Neural crest cell (in vitro differentiated cells): ENCODE measurements around the gene HPN. TPM values are rescaled to one million over a fixed set of nuclear protein-coding genes. Genes with fewer than 3 reads are reported as not detected.
A peak's percentile ranks its signal among the peaks of the same experiment; 100 is the strongest.
"Not testable (repeated sequence)": the region's sequence is repeated elsewhere in the genome, so short reads cannot be mapped to it uniquely, and the experiment has no call there.

Experiments
- DNase-seq: peaks from one replicate; pipeline ENCODE4 v3.0.0; 2021; ENCODE audit warnings: low read depth, mixed read lengths, low spot score
- H3K27ac Mint-ChIP-seq: one replicate; pipeline ENCODE4 v1.8.0; 2021; ENCODE audit warnings: mild to moderate bottlenecking, mixed read lengths; ENCODE audit not compliant: unreplicated experiment
- H3K27me3 Mint-ChIP-seq: 2 replicates; pipeline ENCODE4 v1.8.0; 2021; ENCODE audit warnings: low read depth, mild to moderate bottlenecking, mixed read lengths
- H3K36me3 Mint-ChIP-seq: 2 replicates; pipeline ENCODE4 v1.8.0; 2021; ENCODE audit warnings: low read depth, mild to moderate bottlenecking, mixed read lengths
- H3K4me1 Mint-ChIP-seq: 2 replicates; pipeline ENCODE4 v1.8.0; 2021; ENCODE audit warnings: mixed read lengths
- H3K4me3 Mint-ChIP-seq: one replicate; pipeline ENCODE4 v1.8.0; 2021; ENCODE audit warnings: mild to moderate bottlenecking, mixed read lengths
- H3K9me3 Mint-ChIP-seq: 2 replicates; pipeline ENCODE4 v1.8.0; 2021; ENCODE audit warnings: mixed read lengths
- total RNA-seq: library from RNA; stranded (reverse); gene quantifications from 2 replicates; pipeline ENCODE4 v1.2.1, GENCODE V29; 2021
- TF ChIP-seq, protein P1 (sequence below): fragments of 200-600 bp; sonication (generic); conservative IDR thresholded peaks from 2 replicates; pipeline ENCODE4 v1.5.0; 2021; ENCODE audit warnings: antibody characterized with exemption, mild to moderate bottlenecking

HPN gene
- total RNA-seq, 1 donor from 2014 or later = 0.26 TPM

- H3K27ac Mint-ChIP-seq = peak overlapping the region; percentile 69
Observed at GRCh38 chr19:35095667-35096368, 54.3 kb downstream of the HPN start.

GRCh38 chr19:35098413-35099049 lies 57.0 kb downstream of the HPN start:
- DNase-seq = no peak
- H3K9me3 Mint-ChIP-seq = no peaks in the 10 kb centered on the region
- no peak overlapping the region for H3K4me3 Mint-ChIP-seq
- TF ChIP-seq, protein P1, sequence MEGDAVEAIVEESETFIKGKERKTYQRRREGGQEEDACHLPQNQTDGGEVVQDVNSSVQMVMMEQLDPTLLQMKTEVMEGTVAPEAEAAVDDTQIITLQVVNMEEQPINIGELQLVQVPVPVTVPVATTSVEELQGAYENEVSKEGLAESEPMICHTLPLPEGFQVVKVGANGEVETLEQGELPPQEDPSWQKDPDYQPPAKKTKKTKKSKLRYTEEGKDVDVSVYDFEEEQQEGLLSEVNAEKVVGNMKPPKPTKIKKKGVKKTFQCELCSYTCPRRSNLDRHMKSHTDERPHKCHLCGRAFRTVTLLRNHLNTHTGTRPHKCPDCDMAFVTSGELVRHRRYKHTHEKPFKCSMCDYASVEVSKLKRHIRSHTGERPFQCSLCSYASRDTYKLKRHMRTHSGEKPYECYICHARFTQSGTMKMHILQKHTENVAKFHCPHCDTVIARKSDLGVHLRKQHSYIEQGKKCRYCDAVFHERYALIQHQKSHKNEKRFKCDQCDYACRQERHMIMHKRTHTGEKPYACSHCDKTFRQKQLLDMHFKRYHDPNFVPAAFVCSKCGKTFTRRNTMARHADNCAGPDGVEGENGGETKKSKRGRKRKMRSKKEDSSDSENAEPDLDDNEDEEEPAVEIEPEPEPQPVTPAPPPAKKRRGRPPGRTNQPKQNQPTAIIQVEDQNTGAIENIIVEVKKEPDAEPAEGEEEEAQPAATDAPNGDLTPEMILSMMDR = no peak
- no peaks in the 10 kb centered on the region for H3K36me3 Mint-ChIP-seq
- H3K4me1 Mint-ChIP-seq = peaks cover 13% of the 10 kb centered on the region
- no peaks in the 10 kb centered on the region for H3K27me3 Mint-ChIP-seq
- no peak overlapping the region for H3K27ac Mint-ChIP-seq

More at GRCh38 chr19:35095667-35096368, 54.3 kb downstream of the HPN start:
- no peaks in the 10 kb centered on the region for H3K9me3 Mint-ChIP-seq
- H3K27me3 Mint-ChIP-seq = no peaks in the 10 kb centered on the region
- TF ChIP-seq, protein P1 = no peak
- no peak for DNase-seq
- H3K36me3 Mint-ChIP-seq = no peaks in the 10 kb centered on the region
- H3K4me3 Mint-ChIP-seq = no peak overlapping the region
- H3K4me1 Mint-ChIP-seq = peaks cover 7% of the 10 kb centered on the region

DNA sequence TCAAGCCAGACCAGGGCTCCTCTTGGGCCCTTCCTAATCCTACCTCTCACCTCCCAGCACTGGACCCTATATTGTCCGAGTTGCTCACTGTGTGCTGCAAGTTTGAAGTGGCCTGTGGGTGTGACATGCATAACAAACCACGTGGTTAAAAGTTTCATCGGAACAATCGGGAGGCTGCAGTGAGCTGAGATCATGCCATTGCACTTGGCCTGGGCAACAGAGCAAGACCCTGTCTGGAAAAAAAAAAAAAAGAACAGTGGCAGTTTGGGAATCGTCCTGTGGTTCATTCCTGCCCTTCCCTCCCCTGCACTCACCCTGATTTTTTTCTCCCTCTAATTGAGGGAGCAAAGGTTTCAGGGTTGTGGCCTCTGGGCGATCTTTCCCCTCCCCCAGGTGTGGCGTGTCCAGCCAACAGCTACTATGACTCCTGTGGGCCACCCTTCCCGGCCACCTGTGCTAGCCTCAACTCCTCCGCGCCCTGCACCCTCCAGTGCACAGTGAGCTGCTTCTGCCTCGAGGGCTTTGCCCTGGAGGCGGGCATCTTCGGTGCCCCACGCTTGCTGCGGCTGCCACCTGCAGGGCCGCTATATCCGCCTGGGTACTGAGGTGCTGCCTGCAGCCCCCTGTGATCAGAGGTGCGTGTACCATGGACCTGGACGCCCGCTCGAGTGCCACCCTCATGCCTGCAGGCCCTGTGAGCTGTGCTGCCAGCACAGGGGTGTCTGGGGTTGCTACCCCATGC lies 57.8 kb downstream of the HPN start:
- Mint-ChIP-seq H3K4me3 (no peak overlapping the region), H3K4me1 (peaks cover 13% of the 10 kb centered on the region), H3K27ac (no peak overlapping the region), H3K27me3 (no peaks in the 10 kb centered on the region), H3K9me3 (no peaks in the 10 kb centered on the region), H3K36me3 (no peaks in the 10 kb centered on the region)
- TF ChIP-seq, protein P1 = no peak
- DNase-seq = no peak

GRCh38 chr19:35099897-35100275 lies 58.4 kb downstream of the HPN start:
- Mint-ChIP-seq H3K9me3 (no peaks in the 10 kb centered on the region), H3K4me1 (peaks cover 13% of the 10 kb centered on the region), H3K27me3 (no peaks in the 10 kb centered on the region), H3K4me3 (no peak overlapping the region), H3K27ac (no peak overlapping the region), H3K36me3 (no peaks in the 10 kb centered on the region)
- TF ChIP-seq, protein P1 = no peak
- no peak for DNase-seq

- no peaks in the 10 kb centered on the region for H3K36me3 Mint-ChIP-seq
- H3K9me3 Mint-ChIP-seq = no peaks in the 10 kb centered on the region
- peak overlapping the region; percentile 6 for H3K27ac Mint-ChIP-seq
- H3K4me1 Mint-ChIP-seq = peaks cover 12% of the 10 kb centered on the region
- TF ChIP-seq, protein P1 = no peak
- DNase-seq = no peak
- no peak overlapping the region for H3K4me3 Mint-ChIP-seq
- no peaks in the 10 kb centered on the region for H3K27me3 Mint-ChIP-seq
Observed at GRCh38 chr19:35100588-35101533, 59.3 kb downstream of the HPN start.

GRCh38 chr19:35101949-35102348 lies 60.4 kb downstream of the HPN start:
- H3K9me3 Mint-ChIP-seq, H3K36me3 Mint-ChIP-seq, DNase-seq, H3K27me3 Mint-ChIP-seq, H3K4me3 Mint-ChIP-seq, H3K27ac Mint-ChIP-seq: not testable (repeated sequence)
- H3K4me1 Mint-ChIP-seq = peaks cover 14% of the 10 kb centered on the region

GRCh38 chr19:35103614-35104013 lies 62.1 kb downstream of the HPN start:
- not testable (repeated sequence) for H3K36me3 Mint-ChIP-seq, DNase-seq, H3K9me3 Mint-ChIP-seq, H3K27me3 Mint-ChIP-seq, H3K4me3 Mint-ChIP-seq
- peak overlapping the region; percentile 76 for H3K27ac Mint-ChIP-seq
- H3K4me1 Mint-ChIP-seq = peaks cover 26% of the 10 kb centered on the region
